HG03571 (cell line): ENCODE results near the gene ADAMTS13.
"Not testable (repeated sequence)": the region's sequence is repeated elsewhere in the genome, so short reads cannot be mapped to it uniquely, and the experiment has no call there.

Source experiments
- ATAC-seq: cut with Tn5 transposase; IDR thresholded peaks from one replicate; pipeline ENCODE4 v1.9.1; 2021; ENCODE audit not compliant: unreplicated experiment

Gene ADAMTS13

DNA sequence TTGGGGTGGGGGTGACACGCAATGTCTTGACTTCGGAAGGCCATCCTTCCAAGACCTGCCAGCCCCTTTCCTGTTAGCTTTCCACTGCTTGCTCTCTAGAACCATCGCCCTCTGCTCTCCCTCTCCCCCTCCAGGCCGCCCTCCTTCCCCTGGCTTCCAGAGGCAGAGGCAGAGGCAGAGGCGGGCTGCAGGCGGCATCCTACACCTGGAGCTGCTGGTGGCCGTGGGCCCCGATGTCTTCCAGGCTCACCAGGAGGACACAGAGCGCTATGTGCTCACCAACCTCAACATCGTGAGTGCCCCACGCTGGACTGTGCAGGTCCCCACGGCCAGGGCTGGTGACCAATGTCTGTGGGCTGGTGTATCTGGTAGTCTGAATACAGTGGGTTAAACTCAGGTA, 2.0 kb downstream of the ADAMTS13 start:
- ATAC-seq = no peak

DNA sequence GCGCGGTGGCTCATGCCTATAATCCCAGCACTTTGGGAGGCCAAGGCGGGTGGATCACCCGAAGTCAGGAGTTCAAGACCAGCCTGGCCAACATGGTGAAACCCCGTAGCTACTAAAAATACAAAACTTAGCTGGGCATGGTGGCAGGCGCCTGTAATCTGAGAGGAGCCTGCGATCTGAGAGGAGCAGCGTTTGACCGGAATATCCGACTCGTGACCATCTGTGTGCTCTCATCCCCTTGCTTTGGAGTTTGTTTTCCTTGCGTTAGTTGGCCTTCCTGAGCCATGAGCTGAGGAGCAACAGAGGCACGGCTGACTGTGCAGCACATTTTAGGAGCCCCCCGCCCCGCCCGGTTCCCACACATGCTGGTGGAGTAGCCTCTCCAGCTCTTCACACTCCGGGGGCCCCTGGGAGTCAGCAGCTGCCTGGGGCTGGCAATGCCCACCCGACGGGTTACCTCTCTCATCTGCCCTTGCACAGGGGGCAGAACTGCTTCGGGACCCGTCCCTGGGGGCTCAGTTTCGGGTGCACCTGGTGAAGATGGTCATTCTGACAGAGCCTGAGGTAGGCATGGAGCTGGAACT, 3.0 kb downstream of the ADAMTS13 start:
- no peak for ATAC-seq

DNA sequence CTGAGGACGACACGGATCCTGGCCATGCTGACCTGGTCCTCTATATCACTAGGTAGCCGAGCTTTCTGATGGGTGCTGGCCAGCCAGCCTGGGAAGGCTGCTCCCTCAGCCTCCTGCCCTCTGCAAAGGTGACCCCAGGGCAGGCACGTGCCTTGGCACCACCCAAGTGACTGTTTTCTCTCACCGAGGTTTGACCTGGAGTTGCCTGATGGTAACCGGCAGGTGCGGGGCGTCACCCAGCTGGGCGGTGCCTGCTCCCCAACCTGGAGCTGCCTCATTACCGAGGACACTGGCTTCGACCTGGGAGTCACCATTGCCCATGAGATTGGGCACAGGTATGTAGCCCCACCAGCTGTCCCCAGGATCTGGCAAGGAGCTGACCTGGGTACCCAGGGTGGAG, 3.8 kb downstream of the ADAMTS13 start:
- ATAC-seq = no peak

DNA sequence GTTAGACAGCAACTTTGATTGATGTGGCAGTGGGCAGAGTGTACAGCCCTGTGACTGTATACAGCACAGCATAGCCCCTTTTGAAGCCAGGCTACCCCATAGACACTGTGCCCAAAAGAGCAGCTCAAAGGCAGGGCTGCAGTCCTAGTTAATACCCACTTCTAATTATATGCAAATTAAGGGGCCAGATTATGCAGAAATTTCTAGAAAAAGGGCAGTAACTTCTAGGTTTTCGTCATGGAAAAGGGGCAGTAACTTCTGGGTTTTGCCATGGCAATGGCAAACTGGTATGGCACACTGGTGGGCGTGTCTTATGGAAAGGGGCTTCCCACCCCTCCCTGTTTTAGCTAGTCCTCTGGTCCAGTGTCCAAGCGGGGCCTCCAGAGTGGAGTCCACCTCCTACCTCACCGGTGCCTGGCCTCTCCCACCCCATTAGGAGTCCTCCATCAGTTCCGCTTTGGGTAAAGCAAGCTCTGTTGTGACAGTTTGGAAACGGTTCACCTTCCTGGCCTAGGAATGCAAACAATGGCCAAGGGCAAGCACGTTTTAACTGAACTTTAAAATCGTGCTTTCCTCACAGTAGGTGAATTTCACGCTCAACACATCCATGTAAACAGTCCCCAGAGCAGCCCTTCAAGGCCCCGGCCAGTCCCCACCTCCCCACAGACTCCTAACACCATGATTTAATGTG, 5.6 kb downstream of the ADAMTS13 start:
- no peak for ATAC-seq

DNA sequence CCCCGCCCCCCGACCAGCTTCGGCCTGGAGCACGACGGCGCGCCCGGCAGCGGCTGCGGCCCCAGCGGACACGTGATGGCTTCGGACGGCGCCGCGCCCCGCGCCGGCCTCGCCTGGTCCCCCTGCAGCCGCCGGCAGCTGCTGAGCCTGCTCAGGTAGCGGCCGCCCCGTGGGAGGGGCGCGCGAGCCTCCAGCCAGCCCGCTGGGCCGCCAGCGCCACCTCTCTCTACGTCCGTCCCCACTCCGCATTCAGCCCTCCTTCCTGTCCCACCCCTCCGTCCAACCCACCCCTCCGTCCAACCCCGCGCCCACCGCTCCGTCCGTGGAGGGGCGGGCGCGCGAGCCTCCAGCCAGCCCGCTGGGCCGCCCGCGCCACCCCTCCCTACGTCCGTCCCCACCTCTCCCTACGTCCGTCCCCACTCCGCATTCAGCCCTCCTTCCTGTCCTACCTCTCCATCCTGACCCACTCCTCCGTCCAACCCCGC, 6.5 kb downstream of the ADAMTS13 start:
- no peak for ATAC-seq

DNA sequence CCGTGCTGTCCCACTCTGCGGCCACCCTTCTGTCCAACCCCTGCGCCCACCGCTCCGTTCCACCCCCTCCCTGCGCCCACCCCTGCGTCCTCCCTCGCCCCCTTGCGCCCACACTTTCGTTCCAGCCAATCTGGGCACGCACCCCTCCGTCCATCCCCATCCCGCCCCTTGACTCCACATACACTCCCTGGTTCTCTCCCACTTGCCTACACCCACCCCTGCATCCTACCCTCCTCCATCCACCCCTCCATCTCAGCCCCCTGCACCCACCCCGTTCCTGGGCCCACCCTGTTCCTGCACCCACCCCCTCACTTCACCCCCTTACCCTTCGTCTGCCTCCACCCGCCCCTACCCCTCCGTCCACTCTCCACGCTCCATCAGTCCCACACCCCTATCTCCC, 7.0 kb downstream of the ADAMTS13 start:
- ATAC-seq = no peak

DNA sequence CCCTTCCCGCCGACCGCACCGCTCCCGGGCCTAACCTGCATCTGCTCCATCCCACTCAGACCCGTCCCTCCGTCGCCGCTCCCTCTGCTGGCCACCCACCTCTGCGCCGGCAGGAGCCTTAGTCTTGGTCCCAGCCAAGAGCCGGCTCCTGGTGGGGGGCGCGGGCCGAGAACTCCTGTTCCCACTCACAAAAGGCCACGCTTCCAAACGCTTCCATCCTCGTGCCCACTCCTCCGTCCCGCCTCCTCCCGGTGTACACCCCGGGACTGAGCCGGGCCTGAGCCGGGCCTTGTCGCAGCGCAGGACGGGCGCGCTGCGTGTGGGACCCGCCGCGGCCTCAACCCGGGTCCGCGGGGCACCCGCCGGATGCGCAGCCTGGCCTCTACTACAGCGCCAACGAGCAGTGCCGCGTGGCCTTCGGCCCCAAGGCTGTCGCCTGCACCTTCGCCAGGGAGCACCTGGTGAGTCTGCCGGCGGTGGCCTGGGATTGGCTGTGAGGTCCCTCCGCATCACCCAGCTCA, 7.5 kb downstream of the ADAMTS13 start:
- no peak for ATAC-seq

DNA sequence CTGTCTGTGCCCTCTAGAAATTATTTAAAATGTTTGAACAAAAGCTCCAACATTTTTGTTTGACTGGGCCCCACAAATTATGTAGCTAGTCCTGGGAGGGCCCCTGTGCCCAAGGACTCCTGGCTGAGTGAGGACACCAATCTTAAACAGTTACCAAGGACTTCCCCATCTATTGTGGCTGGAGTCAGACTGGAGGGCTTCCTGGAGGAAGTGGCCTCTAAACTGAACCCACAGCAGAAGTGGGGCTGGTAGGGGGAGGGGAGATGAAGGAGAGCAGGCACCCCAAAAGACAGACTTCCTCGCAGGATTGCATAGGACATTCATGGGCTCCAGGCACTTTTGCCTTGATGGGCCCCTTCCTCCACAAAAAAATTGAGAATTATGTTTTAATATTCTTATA, 8.1 kb downstream of the ADAMTS13 start:
- no peak for ATAC-seq

DNA sequence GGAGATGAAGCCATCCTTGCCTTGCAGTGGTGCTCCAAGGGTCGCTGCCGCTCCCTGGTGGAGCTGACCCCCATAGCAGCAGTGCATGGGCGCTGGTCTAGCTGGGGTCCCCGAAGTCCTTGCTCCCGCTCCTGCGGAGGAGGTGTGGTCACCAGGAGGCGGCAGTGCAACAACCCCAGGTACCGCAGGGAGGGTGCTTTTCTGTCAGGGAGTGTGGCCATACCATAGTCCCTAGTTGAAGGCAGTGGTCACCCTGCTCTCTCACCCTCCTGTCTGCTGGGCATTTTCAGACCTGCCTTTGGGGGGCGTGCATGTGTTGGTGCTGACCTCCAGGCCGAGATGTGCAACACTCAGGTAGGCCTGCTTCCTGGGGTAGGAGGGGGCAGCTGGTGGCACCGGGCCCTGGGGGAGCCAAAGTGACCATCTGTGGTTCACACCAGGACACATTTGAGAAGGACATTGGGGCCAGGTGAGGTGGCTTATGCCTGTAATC, 11.2 kb downstream of the ADAMTS13 start:
- ATAC-seq = no peak

DNA sequence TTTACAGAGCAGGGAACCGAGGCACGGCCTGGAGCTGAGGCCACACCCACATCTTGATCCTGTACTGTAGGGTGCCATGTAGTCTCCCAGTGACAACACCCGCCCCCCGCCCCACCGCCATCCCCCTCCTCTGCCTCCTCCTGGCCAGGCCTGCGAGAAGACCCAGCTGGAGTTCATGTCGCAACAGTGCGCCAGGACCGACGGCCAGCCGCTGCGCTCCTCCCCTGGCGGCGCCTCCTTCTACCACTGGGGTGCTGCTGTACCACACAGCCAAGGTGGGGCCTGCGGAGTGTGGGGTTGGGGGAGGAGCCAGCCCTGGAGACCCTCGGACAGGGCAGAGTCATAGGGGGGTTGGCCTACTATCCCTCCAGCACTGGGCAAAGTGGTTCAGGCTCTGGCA, 14.5 kb downstream of the ADAMTS13 start:
- ATAC-seq = no peak

DNA sequence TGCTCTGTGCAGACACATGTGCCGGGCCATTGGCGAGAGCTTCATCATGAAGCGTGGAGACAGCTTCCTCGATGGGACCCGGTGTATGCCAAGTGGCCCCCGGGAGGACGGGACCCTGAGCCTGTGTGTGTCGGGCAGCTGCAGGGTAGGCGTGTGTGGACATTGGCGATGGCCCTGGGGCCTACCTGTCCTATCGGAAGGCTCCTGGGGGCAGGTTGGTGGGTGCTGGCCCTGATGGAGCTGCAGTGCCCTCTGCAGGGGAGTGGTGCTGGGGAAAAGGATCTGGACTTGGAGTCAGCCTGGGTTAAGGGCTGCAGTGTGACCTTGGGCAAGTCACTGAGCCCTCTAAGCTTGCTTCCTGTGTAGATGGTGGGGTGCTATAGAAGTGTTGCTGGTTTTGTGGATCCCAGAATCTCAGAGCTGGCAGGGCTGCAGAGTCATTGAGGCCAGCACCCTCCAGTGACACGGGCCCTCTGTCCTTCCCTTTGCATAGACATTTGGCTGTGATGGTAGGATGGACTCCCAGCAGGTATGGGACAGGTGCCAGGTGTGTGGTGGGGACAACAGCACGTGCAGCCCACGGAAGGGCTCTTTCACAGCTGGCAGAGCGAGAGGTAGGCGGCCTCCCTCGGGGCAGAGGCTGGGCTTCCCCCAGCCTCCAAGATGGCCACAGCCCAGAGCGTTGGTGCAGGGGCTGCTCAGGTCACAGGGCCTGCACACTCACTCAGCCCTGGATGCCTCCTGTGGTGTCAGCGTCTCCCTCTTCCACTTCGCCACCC, 15.8 kb downstream of the ADAMTS13 start:
- ATAC-seq = no peak

DNA sequence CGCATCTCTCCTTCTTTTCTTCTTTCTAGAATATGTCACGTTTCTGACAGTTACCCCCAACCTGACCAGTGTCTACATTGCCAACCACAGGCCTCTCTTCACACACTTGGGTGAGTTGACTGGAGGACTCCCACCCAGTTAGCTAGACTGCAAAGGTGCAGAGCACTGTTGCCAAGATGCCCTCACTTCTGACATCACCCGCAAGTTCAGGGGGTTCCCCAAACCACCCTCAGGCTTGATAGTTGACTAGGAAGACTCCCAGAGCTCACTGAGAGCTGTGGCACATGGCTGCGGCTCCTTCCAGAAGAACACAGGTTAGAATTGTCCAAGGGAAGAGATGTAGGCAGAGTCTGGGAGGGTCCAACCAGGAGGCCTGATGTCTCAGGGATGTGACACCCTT, 17.2 kb downstream of the ADAMTS13 start:
- no peak for ATAC-seq

DNA sequence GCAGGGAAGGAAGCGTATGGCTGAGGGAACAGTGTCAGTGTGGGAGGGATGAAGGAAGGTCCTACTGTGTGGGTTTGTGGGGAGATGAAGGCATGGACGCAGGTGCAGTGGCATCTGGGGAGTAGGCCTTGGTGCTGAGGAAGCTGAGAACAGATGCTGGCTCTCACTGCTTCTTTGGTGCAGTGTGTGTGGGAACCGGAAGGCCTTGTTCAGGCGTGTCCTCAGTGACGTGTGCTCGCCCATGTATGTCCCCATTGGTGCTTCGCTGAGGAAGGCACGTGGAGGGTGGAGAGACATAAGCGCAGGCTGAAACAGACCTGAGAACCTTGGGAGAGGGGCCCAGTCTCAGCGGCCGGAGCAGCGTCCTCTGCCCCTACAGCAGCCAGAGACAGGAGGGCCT, 18.7 kb downstream of the ADAMTS13 start:
- ATAC-seq = no peak

DNA sequence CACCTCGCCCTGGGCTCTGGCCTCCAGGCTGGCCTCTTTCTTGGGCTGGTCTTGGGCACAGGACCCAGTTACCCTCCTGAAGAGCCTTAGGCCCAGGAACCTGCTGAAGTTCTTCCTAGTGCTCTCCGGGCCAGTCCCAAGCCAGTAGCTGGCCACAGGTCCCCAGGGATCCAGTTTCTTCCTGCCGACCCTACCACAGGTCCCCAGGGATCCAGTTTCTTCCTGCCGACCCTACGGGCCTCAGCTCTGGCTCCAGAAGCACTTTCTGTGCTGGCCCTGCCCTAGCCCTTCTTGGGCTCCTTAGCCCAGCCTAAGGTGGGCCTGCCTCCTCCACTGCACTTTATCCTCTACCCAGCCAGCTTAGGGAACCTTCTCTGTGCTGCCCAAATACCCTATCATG, 19.4 kb downstream of the ADAMTS13 start:
- no peak for ATAC-seq

DNA sequence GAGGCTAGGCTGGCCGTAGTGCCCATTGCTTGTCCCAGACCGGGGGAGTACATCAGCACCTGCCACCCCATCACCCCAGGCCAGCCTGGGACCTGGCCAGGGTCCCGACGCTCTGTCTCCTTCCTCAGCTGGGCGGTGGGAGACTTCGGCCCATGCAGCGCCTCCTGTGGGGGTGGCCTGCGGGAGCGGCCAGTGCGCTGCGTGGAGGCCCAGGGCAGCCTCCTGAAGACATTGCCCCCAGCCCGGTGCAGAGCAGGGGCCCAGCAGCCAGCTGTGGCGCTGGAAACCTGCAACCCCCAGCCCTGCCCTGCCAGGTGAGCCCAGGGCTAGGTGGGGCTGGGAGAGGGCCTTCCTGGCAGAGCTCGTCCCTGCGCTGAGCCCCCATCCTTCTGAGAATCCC, 21.1 kb downstream of the ADAMTS13 start:
- ATAC-seq = no peak

DNA sequence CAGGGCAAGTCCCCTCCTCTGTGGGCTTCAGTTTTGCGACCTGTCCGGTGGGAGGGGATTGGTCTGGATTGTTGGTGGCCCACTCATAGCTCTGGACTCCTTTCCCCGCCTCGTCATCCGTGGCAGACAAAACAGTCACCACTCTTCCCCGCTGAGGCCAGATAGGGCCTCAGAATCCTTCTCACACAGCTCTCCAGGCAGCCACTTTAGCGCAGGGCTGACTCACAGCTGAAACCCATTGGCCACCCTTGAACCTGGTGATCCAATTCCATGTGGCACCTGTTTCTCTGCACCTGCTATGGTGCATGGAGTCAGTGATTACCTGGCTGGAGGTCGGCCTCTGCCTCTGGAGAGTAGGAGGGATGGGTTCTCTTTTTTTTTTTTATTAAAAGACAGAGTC, 21.8 kb downstream of the ADAMTS13 start:
- ATAC-seq = no peak

DNA sequence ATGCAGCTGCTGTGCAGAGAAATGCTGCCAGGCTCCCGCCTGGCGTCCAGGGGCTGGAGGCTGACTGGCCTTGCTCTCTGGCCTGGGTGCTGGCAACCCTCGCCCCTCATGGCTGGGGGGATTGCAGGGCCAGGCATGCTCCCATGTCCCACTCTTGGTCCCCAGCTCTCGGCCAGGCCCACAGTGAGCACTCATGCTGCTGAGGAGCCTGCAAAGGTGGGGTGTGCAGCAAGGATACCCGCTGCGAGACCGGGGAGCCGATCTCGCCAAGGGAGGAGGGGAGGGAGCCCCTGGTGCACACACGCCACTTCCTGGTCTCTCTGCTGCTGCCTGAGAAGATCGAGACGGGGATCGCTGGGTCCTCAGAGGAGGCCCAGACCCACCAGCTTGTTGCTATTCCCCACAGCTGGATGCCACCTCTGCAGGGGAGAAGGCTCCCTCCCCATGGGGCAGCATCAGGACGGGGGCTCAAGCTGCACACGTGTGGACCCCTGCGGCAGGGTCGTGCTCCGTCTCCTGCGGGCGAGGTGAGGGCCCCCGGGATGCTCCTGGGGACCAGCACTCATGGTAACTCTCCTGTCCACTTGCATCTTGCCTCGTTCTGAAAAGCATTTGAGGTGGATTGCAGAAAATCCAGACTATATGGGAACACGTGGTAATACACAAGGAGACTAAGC, 23.3 kb downstream of the ADAMTS13 start:
- no peak for ATAC-seq

DNA sequence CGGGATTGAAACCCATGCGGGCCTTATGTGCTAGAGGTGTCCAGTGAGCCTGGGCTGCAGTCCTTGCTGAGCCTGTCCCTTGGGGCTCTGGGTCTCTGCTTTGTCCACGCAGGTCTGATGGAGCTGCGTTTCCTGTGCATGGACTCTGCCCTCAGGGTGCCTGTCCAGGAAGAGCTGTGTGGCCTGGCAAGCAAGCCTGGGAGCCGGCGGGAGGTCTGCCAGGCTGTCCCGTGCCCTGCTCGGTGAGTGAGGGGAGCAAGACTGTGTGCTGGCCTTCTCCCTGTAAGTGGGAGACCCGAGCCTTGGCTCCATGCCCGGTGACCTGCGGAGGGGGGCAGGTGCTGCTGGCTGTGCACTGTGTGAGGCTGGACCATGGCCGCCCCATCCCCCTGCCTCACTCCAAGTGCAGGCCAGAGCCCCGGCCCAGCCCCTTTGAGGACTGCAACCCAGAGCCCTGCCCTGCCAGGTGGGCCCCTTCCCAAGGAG, 26.4 kb downstream of the ADAMTS13 start:
- no peak for ATAC-seq

DNA sequence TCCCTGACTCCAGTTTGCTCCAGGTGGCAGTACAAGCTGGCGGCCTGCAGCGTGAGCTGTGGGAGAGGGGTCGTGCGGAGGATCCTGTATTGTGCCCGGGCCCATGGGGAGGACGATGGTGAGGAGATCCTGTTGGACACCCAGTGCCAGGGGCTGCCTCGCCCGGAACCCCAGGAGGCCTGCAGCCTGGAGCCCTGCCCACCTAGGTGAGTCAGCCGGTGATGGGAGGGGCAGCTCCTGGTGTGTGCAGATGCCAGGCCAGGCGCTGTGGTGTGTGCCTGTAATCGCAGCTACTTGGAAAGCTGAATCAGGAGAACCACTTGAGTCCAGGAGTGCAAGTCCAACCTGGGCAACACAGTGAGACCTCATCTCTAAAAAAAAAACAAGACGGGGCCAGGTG, 27.6 kb downstream of the ADAMTS13 start:
- ATAC-seq = no peak

DNA sequence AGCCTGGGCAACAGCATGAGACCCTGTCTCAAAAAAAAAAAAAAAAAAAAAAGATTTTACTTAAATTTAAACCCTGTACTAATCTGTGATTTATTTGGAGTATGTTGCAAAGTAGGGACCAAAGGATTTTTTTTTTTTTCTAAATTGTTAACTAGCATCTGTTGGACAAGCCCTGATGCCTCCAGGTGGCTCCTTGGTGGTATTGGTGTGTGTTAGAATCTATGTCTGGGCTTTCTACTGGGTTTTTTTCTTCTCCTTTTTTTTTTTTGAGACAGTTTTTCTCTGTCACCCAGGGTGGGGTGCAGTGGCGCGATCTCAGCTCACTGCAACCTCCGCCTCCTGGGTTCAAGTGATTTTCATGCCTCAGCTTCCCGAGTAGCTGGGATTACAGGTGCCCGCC, 29.7 kb downstream of the ADAMTS13 start:
- ATAC-seq = not testable (repeated sequence)

DNA sequence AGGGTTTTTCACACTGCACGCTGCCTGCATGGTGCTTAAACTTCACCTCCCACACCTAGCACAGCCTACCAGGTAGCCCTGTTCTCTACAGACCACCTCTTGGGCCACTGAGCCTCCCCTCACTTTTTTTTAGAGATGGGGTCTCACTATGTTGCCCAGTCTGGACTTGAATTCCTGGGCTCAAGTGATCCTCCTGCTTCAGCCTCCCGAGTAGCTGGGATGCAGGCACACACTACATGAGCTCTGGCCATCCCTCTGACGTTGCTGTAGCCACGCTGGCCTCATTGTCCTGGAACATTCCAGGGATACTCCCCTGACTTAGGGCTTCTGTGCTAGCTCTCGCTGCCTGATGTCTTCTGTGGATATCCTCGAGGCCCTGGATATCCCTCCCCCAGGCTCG, 30.4 kb downstream of the ADAMTS13 start:
- ATAC-seq = no peak
